K562 (cell line): Measurements from ENCODE around the gene CARM1. TPM values are rescaled to one million over a fixed set of nuclear protein-coding genes. Genes with fewer than 3 reads are reported as not detected.

ENCODE experiments used
- BRCA1 ChIP-seq, 2 experiments: fragments of 450-650 bp in 1 of 2; sonication (generic) in 1 of 2; formaldehyde crosslinking in 1 of 2; IDR thresholded peaks; 2 replicates each; pipeline versions ENCODE4 v1.5.0 to v1.6.1; 2017 to 2020; ENCODE audit warnings: mild to moderate bottlenecking in 1 of 2, missing genetic modification reagents in 1 of 2
- CEBPG ChIP-seq, 3 experiments: fragments of 200-800 bp in 1 of 3; sonication (Bioruptor generic) in 1 of 3; sonication (generic) in 1 of 3; formaldehyde crosslinking in 1 of 3; IDR thresholded peaks in 2 of 3; conservative IDR thresholded peaks in 1 of 3; 2 replicates each; pipeline versions ENCODE4 v1.6.1 to v1.8.0; 2016 to 2022; ENCODE audit warnings: missing compliant biosample characterization in 2 of 3, missing genetic modification characterization in 2 of 3, mild to moderate bottlenecking in 1 of 3, missing genetic modification reagents in 1 of 3
- EGR1 ChIP-seq: fragments of 450-650 bp; conservative IDR thresholded peaks from 2 replicates; pipeline ENCODE4 v1.6.1; 2017; ENCODE audit warnings: mild to moderate bottlenecking
- HMG20B ChIP-seq: fragments of 250-450 bp; sonication (Bioruptor Pico); IDR thresholded peaks from 2 replicates; pipeline ENCODE4 v1.5.0; 2021; ENCODE audit warnings: mild to moderate bottlenecking
- KDM1A ChIP-seq, 2 experiments: fragments of 450-650 bp; IDR thresholded peaks; 2 replicates each; pipeline ENCODE4 v1.6.1; 2016; ENCODE audit warnings: mild to moderate bottlenecking in 2 of 2
- VEZF1 ChIP-seq: fragments of 200-800 bp; sonication (Bioruptor generic); IDR thresholded peaks from 2 replicates; pipeline ENCODE4 v1.6.1; 2017; ENCODE audit warnings: missing genetic modification characterization, missing compliant biosample characterization
- ZFPM2 ChIP-seq: fragments of 250-450 bp; sonication (Bioruptor Pico); IDR thresholded peaks from 2 replicates; pipeline ENCODE4 v1.5.1; 2022; ENCODE audit warnings: mild to moderate bottlenecking
- polyA plus RNA-seq, 8 experiments: library from polyadenylated mRNA; depleted of rRNA in 4 of 8; stranded (reverse) in 5 of 8; unstranded in 3 of 8; fragments of >200 nt; fragmentation: Nextera tagmentation in 2 of 8; fragmentation: Illumina TruSeq in 1 of 8; extraction: Ambion mirVana in 2 of 8; extraction: Trizol in 1 of 8; gene quantifications; 2 replicates each; pipeline versions ENCODE4 v1.2.1 to v1.2.3, GENCODE V29; 2011 to 2014; ENCODE audit warnings: inconsistent platforms in 1 of 8, missing spikeins in 1 of 8
- total RNA-seq, 7 experiments: library from RNA; depleted of rRNA in 6 of 7; stranded (reverse); fragments of >200 nt in 6 of 7; fragmentation: Illumina TruSeq in 2 of 7; extraction: Trizol in 2 of 7; gene quantifications; 2 replicates each; pipeline versions ENCODE4 v1.2.1 to v1.2.3, GENCODE V29; 2011 to 2021; ENCODE audit warnings: low replicate concordance in 1 of 7
- TF ChIP-seq, protein P1 (sequence below): fragments of 200-600 bp; sonication (generic); IDR thresholded peaks from one replicate; pipeline ENCODE4 v1.6.1; 2012; ENCODE audit warnings: mild to moderate bottlenecking, low read depth, low read length, inconsistent platforms
- TF ChIP-seq, protein P2 (sequence below): sonication (generic); formaldehyde crosslinking; IDR thresholded peaks from 2 replicates; pipeline ENCODE4 v1.8.1; 2023; ENCODE audit warnings: mild to moderate bottlenecking, missing genetic modification reagents

The CARM1 gene
- total and polyA plus RNA-seq, 9 of the 15 experiments (the other 6 are each of a cell fraction or from before 2014, with no cell fraction given): 0.36 to 86.0 (median 29.7) TPM

GRCh38 chr19:10935371-10936059, 64.2 kb downstream of the CARM1 start (continued):
- TF ChIP-seq, protein P1, sequence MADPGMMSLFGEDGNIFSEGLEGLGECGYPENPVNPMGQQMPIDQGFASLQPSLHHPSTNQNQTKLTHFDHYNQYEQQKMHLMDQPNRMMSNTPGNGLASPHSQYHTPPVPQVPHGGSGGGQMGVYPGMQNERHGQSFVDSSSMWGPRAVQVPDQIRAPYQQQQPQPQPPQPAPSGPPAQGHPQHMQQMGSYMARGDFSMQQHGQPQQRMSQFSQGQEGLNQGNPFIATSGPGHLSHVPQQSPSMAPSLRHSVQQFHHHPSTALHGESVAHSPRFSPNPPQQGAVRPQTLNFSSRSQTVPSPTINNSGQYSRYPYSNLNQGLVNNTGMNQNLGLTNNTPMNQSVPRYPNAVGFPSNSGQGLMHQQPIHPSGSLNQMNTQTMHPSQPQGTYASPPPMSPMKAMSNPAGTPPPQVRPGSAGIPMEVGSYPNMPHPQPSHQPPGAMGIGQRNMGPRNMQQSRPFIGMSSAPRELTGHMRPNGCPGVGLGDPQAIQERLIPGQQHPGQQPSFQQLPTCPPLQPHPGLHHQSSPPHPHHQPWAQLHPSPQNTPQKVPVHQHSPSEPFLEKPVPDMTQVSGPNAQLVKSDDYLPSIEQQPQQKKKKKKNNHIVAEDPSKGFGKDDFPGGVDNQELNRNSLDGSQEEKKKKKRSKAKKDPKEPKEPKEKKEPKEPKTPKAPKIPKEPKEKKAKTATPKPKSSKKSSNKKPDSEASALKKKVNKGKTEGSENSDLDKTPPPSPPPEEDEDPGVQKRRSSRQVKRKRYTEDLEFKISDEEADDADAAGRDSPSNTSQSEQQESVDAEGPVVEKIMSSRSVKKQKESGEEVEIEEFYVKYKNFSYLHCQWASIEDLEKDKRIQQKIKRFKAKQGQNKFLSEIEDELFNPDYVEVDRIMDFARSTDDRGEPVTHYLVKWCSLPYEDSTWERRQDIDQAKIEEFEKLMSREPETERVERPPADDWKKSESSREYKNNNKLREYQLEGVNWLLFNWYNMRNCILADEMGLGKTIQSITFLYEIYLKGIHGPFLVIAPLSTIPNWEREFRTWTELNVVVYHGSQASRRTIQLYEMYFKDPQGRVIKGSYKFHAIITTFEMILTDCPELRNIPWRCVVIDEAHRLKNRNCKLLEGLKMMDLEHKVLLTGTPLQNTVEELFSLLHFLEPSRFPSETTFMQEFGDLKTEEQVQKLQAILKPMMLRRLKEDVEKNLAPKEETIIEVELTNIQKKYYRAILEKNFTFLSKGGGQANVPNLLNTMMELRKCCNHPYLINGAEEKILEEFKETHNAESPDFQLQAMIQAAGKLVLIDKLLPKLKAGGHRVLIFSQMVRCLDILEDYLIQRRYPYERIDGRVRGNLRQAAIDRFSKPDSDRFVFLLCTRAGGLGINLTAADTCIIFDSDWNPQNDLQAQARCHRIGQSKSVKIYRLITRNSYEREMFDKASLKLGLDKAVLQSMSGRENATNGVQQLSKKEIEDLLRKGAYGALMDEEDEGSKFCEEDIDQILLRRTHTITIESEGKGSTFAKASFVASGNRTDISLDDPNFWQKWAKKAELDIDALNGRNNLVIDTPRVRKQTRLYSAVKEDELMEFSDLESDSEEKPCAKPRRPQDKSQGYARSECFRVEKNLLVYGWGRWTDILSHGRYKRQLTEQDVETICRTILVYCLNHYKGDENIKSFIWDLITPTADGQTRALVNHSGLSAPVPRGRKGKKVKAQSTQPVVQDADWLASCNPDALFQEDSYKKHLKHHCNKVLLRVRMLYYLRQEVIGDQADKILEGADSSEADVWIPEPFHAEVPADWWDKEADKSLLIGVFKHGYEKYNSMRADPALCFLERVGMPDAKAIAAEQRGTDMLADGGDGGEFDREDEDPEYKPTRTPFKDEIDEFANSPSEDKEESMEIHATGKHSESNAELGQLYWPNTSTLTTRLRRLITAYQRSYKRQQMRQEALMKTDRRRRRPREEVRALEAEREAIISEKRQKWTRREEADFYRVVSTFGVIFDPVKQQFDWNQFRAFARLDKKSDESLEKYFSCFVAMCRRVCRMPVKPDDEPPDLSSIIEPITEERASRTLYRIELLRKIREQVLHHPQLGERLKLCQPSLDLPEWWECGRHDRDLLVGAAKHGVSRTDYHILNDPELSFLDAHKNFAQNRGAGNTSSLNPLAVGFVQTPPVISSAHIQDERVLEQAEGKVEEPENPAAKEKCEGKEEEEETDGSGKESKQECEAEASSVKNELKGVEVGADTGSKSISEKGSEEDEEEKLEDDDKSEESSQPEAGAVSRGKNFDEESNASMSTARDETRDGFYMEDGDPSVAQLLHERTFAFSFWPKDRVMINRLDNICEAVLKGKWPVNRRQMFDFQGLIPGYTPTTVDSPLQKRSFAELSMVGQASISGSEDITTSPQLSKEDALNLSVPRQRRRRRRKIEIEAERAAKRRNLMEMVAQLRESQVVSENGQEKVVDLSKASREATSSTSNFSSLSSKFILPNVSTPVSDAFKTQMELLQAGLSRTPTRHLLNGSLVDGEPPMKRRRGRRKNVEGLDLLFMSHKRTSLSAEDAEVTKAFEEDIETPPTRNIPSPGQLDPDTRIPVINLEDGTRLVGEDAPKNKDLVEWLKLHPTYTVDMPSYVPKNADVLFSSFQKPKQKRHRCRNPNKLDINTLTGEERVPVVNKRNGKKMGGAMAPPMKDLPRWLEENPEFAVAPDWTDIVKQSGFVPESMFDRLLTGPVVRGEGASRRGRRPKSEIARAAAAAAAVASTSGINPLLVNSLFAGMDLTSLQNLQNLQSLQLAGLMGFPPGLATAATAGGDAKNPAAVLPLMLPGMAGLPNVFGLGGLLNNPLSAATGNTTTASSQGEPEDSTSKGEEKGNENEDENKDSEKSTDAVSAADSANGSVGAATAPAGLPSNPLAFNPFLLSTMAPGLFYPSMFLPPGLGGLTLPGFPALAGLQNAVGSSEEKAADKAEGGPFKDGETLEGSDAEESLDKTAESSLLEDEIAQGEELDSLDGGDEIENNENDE: no peak
- TF ChIP-seq BRCA1 (IDR thresholded peaks at IDR 0.05) (no peak), BRCA1 (CRISPR knock-in tag; IDR thresholded peaks at IDR 0.05) (no peak), VEZF1 (no peak), HMG20B (CRISPR knock-in tag) (no peak), KDM1A (IDR thresholded peaks at IDR 0.05) (peak; percentile 51 to 56; a peak in 2 of 4 replicates), ZFPM2 (CRISPR knock-in tag) (no peak), CEBPG (CRISPR knock-in tag; IDR thresholded peaks at IDR 0.05) (peak; percentile 79), CEBPG (tag; conservative IDR thresholded peaks at IDR 0.05 in 1 of 2, IDR thresholded peaks at IDR 0.05 in 1 of 2) (peak; percentile 27 to 61; a peak in 3 of 4 replicates), EGR1 (no peak; the same call in 1 of the 2 replicates)
- TF ChIP-seq, protein P2, sequence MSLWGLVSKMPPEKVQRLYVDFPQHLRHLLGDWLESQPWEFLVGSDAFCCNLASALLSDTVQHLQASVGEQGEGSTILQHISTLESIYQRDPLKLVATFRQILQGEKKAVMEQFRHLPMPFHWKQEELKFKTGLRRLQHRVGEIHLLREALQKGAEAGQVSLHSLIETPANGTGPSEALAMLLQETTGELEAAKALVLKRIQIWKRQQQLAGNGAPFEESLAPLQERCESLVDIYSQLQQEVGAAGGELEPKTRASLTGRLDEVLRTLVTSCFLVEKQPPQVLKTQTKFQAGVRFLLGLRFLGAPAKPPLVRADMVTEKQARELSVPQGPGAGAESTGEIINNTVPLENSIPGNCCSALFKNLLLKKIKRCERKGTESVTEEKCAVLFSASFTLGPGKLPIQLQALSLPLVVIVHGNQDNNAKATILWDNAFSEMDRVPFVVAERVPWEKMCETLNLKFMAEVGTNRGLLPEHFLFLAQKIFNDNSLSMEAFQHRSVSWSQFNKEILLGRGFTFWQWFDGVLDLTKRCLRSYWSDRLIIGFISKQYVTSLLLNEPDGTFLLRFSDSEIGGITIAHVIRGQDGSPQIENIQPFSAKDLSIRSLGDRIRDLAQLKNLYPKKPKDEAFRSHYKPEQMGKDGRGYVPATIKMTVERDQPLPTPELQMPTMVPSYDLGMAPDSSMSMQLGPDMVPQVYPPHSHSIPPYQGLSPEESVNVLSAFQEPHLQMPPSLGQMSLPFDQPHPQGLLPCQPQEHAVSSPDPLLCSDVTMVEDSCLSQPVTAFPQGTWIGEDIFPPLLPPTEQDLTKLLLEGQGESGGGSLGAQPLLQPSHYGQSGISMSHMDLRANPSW (CRISPR knock-in tag): no peak
